Gastrocnemius medialis (tissue), 4 donors: ENCODE results near the gene CFAP69.

Source experiments
- POLR2A ChIP-seq, 2 donors: fragments of 450-650 bp; IDR thresholded peaks; one replicate each; pipeline ENCODE4 v1.6.1; 2017; ENCODE audit warnings: antibody characterized with exemption in 2 of 2, mild to moderate bottlenecking in 2 of 2, moderate library complexity in 2 of 2
- TF ChIP-seq, protein P1 (sequence below), 5 experiments: fragments of 450-650 bp in 3 of 5; fragments of 200-600 bp in 2 of 5; sonication (generic) in 2 of 5; IDR thresholded peaks in 4 of 5; conservative IDR thresholded peaks in 1 of 5; 1 replicate in 4 of 5; 2 replicates in 1 of 5; pipeline ENCODE4 v1.5.1; 2016 to 2019; ENCODE audit warnings: antibody characterized with exemption in 5 of 5, mild to moderate bottlenecking in 3 of 5, moderate library complexity in 3 of 5

DNA sequence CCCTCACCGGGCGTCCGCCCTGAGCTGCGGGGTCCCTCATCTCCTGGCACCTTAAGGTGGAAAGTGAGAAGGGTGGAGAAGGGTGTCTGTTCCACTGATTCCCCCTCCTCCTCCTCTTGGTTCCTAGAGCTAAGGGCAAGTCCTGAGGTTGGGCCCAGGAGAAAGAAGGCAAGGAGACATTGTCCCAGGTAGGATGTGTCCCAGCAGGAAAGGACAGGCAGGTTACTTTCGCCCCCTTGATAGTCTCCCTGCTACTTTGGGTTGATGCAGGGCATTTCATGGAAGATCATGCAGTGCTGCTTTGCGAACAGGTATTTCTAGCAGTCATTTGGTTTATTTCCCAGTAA is 32.9 kb upstream of the CFAP69 start:
- TF ChIP-seq, protein P1, sequence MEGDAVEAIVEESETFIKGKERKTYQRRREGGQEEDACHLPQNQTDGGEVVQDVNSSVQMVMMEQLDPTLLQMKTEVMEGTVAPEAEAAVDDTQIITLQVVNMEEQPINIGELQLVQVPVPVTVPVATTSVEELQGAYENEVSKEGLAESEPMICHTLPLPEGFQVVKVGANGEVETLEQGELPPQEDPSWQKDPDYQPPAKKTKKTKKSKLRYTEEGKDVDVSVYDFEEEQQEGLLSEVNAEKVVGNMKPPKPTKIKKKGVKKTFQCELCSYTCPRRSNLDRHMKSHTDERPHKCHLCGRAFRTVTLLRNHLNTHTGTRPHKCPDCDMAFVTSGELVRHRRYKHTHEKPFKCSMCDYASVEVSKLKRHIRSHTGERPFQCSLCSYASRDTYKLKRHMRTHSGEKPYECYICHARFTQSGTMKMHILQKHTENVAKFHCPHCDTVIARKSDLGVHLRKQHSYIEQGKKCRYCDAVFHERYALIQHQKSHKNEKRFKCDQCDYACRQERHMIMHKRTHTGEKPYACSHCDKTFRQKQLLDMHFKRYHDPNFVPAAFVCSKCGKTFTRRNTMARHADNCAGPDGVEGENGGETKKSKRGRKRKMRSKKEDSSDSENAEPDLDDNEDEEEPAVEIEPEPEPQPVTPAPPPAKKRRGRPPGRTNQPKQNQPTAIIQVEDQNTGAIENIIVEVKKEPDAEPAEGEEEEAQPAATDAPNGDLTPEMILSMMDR (IDR thresholded peaks at IDR 0.05 in 4 of 5, conservative IDR thresholded peaks at IDR 0.05 in 1 of 5): no peak
- no peak for TF ChIP-seq POLR2A (IDR thresholded peaks at IDR 0.05)
